Suprapubic skin (tissue), 3 donors: ENCODE measurements around the gene NKAIN2.

Source experiments
- CTCF ChIP-seq, 2 donors: fragments of 200-600 bp in 1 of 2; fragments of 450-650 bp in 1 of 2; sonication (generic) in 1 of 2; IDR thresholded peaks; one replicate each; pipeline ENCODE4 v1.5.1; 2016 to 2019; ENCODE audit warnings: antibody characterized with exemption in 2 of 2, mild to moderate bottlenecking in 1 of 2, moderate library complexity in 1 of 2
- POLR2AphosphoS5 ChIP-seq, 3 donors: sonication (generic); formaldehyde crosslinking; IDR thresholded peaks; one replicate each; pipeline ENCODE4 v1.6.1; 2017; ENCODE audit warnings: antibody characterized with exemption in 3 of 3

- TF ChIP-seq CTCF (IDR thresholded peaks at IDR 0.05) (no peak), POLR2AphosphoS5 (IDR thresholded peaks at IDR 0.05) (no peak)
Measured at GRCh38 chr6:124434421-124434820, 630.8 kb downstream of the NKAIN2 start.
